Panc1 (cell line): Measurements from ENCODE around the gene TIMM29. TPM values are rescaled to one million over a fixed set of nuclear protein-coding genes. Genes with fewer than 3 reads are reported as not detected.

Experiments
- ATAC-seq: fragments of 200-7000 bp; cut with Tn5 transposase; 2 replicates; pipeline ENCODE4 v1.9.1; 2020; ENCODE audit warnings: mild to moderate bottlenecking, moderate library complexity
- BruUV-seq: library from RNA; stranded (reverse); fragments of 400-500 nt; replicated peaks from 2 replicates; lab custom pipeline; 2021; lab: Mats Ljungman, UMichigan
- CTCF ChIA-PET: fragments of 300-600 bp; sonication (Branson Sonifier 250); formaldehyde crosslinking; loops from one replicate; lab custom pipeline; 2022; ENCODE audit warnings: antibody characterized with exemption; lab: Charles Lee
- POLR2A ChIA-PET: fragments of 300-600 bp; sonication (Branson Sonifier 250); formaldehyde crosslinking; loops from one replicate; lab custom pipeline; 2022; ENCODE audit warnings: antibody characterized with exemption; lab: Charles Lee
- DNase-seq: peaks from one replicate; pipeline ENCODE4 v3.0.0-alpha.2; 2010; ENCODE audit warnings: low read depth, low spot score
- H3K27ac ChIP-seq: 2 replicates; pipeline ENCODE4 v1.5.1; 2011; ENCODE audit warnings: mild to moderate bottlenecking, low read length, inconsistent platforms
- H3K27me3 ChIP-seq: fragments of 200-500 bp; sonication (Bioruptor generic); 2 replicates; pipeline ENCODE4 v1.6.0; 2014; ENCODE audit warnings: low read length, inconsistent platforms; ENCODE audit not compliant: control insufficient read depth, insufficient read depth
- H3K36me3 ChIP-seq: fragments of 200-500 bp; sonication (Bioruptor generic); 2 replicates; pipeline ENCODE4 v1.5.1; 2014; ENCODE audit warnings: inconsistent platforms, mild to moderate bottlenecking, low read length, moderate library complexity; ENCODE audit not compliant: control insufficient read depth, insufficient read depth
- H3K4me1 ChIP-seq: 2 replicates; pipeline ENCODE4 v1.5.1; 2011; ENCODE audit warnings: inconsistent platforms, mild to moderate bottlenecking, low read length, moderate library complexity; ENCODE audit not compliant: control insufficient read depth, insufficient read depth
- H3K4me3 ChIP-seq, 2 experiments: 2 replicates each; pipeline ENCODE4 v1.5.1; 2011 to 2012; ENCODE audit warnings: low read depth in 2 of 2, low read length in 2 of 2, mild to moderate bottlenecking in 2 of 2, inconsistent platforms in 1 of 2, moderate library complexity in 1 of 2
- H3K9me3 ChIP-seq: fragments of 200-500 bp; sonication (Bioruptor generic); 2 replicates; pipeline ENCODE4 v1.5.1; 2014; ENCODE audit warnings: low read depth, mild to moderate bottlenecking, inconsistent platforms, low read length, moderate library complexity; ENCODE audit not compliant: control insufficient read depth, insufficient read depth
- CTCF ChIP-seq: fragments of 450-650 bp; IDR thresholded peaks from 2 replicates; pipeline ENCODE4 v1.5.1; 2017; ENCODE audit warnings: mild to moderate bottlenecking
- POLR2AphosphoS5 ChIP-seq: IDR thresholded peaks from 2 replicates; pipeline ENCODE4 v1.6.1; 2012; ENCODE audit warnings: mild to moderate bottlenecking, low read depth, low read length, moderate library complexity
- REST ChIP-seq, 2 experiments: IDR thresholded peaks; 2 replicates each; pipeline ENCODE4 v1.6.1; 2011 to 2012; ENCODE audit warnings: low read depth in 2 of 2, control low read depth in 1 of 2, low read length in 1 of 2, mild to moderate bottlenecking in 1 of 2, moderate library complexity in 1 of 2; ENCODE audit not compliant: insufficient read depth in 1 of 2
- SIN3A ChIP-seq: IDR thresholded peaks from 2 replicates; pipeline ENCODE4 v1.6.1; 2012; ENCODE audit warnings: low read depth, mild to moderate bottlenecking, low read length, moderate library complexity, borderline replicate concordance; ENCODE audit not compliant: insufficient read depth
- TCF7L2 ChIP-seq: IDR thresholded peaks from 2 replicates; pipeline ENCODE4 v1.6.1; 2011; ENCODE audit warnings: mild to moderate bottlenecking, low read depth, low read length, inconsistent platforms
- in situ Hi-C: cut with HindIII; loops from 2 replicates; pipeline ENCODE4 v1.10.0; 2016; ENCODE audit warnings: low sequenced_read_pairs, low pct_unique_long_range_greater_than_20kb
- intact Hi-C: fragments of 100-400 bp; cut with micrococcal nuclease; formaldehyde crosslinking; loops from one replicate; pipeline ENCODE4 v1.10.0; 2022; ENCODE audit not compliant: unreplicated experiment
- total RNA-seq: library from RNA; stranded (reverse); gene quantifications from one replicate; pipeline ENCODE4 v1.2.1, GENCODE V29; 2021; ENCODE audit not compliant: unreplicated experiment

The TIMM29 gene
- total RNA-seq, 1 experiment from 2014 or later: 16.5 TPM

- DNase-seq: no peak
- Histone ChIP-seq H3K27ac (no peak overlapping the region), H3K4me3 (no peak overlapping the region), H3K27me3 (no peaks in the 10 kb centered on the region), H3K4me1 (no peaks in the 10 kb centered on the region), H3K9me3 (no peaks in the 10 kb centered on the region), H3K36me3 (no peaks in the 10 kb centered on the region; the same call in 1 of the 2 replicates)
- intact Hi-C loops: no loop called here
- in situ Hi-C loops: no loop called here
- TF ChIP-seq POLR2AphosphoS5: no peak
- TF ChIP-seq CTCF: no peak
- no peak for TF ChIP-seq REST (IDR thresholded peaks at IDR 0.05; ENCODE audit: insufficient read depth in 1 of 2, low read depth in 2 of 2, low read length in 1 of 2)
- TF ChIP-seq SIN3A: no peak
- TF ChIP-seq TCF7L2: no peak
- ChIA-PET POLR2A (no interaction called here), CTCF (no interaction called here)
- ATAC-seq: no peak
- no TSS peak for BruUV-seq
Measured at GRCh38 chr19:10908380-10908960, 20.1 kb upstream of the TIMM29 start.

GRCh38 chr19:10911579-10912363, 16.8 kb upstream of the TIMM29 start:
- in situ Hi-C loops (no loop called here), intact Hi-C loops (no loop called here)
- POLR2A ChIA-PET: no interaction called here
- no peaks in the 10 kb centered on the region; the same call in 1 of the 2 replicates for H3K4me1 ChIP-seq
- H3K36me3 ChIP-seq: no peaks in the 10 kb centered on the region; the same call in 1 of the 2 replicates
- no peaks in the 10 kb centered on the region for H3K9me3 ChIP-seq
- CTCF ChIA-PET: no interaction called here
- DNase-seq: no peak
- H3K4me3 ChIP-seq: no peak overlapping the region
- no TSS peak for BruUV-seq
- TF ChIP-seq SIN3A (no peak), CTCF (no peak), POLR2AphosphoS5 (no peak), REST (IDR thresholded peaks at IDR 0.05; ENCODE audit: insufficient read depth in 1 of 2, low read depth in 2 of 2, low read length in 1 of 2) (no peak), TCF7L2 (no peak)
- H3K27ac ChIP-seq: no peak overlapping the region
- no peak for ATAC-seq
- no peaks in the 10 kb centered on the region for H3K27me3 ChIP-seq
